LoVo (cell line): Measurements from ENCODE around the gene TM7SF3.
A peak's percentile ranks its signal among the peaks of the same experiment; 100 is the strongest.
"Not testable (repeated sequence)": the region's sequence is repeated elsewhere in the genome, so short reads cannot be mapped to it uniquely, and the experiment has no call there.

Source experiments
- DNase-seq: peaks from one replicate; pipeline ENCODE4 v3.0.0-alpha.2; 2016; ENCODE audit warnings: low spot score

The TM7SF3 gene, protein sequence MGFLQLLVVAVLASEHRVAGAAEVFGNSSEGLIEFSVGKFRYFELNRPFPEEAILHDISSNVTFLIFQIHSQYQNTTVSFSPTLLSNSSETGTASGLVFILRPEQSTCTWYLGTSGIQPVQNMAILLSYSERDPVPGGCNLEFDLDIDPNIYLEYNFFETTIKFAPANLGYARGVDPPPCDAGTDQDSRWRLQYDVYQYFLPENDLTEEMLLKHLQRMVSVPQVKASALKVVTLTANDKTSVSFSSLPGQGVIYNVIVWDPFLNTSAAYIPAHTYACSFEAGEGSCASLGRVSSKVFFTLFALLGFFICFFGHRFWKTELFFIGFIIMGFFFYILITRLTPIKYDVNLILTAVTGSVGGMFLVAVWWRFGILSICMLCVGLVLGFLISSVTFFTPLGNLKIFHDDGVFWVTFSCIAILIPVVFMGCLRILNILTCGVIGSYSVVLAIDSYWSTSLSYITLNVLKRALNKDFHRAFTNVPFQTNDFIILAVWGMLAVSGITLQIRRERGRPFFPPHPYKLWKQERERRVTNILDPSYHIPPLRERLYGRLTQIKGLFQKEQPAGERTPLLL

DNA sequence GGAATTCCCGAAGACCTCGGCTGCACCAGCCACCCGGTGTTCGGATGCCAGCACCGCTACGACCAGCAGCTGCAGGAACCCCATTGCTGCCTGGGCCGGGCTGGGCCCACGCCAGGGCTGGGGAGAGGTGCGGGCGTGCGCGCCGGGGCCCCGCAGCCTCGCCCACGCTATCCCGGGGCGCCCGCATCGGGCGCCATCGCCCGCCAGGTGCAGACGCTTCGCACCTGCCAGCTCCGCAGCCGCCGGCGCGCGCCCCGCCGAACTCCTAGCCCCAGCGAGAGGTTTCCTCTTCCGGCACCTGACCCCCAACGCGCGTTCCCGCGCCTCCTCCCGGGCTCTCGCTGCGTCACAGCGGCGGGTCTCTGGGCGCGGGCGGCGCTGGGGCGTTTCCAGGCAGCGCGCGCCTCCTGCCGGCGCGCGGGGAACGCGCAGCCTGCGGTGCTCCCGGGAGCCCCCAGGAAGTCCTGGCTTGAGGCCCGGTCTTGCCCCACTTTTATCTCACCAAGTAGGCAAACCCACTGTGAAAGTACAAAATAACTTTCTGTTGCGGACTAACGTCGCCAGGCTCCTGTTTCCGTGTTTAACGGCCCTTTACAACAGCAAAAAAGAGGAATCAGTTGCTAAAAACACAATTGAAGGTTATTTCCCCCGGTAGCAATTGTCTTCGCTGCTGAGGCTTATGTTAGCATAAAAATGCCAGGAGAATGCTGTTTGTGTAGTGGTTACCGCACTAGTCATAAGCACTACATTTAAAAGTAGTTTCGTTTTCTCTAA, at the start of gene TM7SF3:
TM7SF3 (minus strand) TSS at position 300 of the 774 bp plus-strand sequence; CDS start at position 84, 216 bp downstream.
- DNase-seq = peak; percentile 98

DNA sequence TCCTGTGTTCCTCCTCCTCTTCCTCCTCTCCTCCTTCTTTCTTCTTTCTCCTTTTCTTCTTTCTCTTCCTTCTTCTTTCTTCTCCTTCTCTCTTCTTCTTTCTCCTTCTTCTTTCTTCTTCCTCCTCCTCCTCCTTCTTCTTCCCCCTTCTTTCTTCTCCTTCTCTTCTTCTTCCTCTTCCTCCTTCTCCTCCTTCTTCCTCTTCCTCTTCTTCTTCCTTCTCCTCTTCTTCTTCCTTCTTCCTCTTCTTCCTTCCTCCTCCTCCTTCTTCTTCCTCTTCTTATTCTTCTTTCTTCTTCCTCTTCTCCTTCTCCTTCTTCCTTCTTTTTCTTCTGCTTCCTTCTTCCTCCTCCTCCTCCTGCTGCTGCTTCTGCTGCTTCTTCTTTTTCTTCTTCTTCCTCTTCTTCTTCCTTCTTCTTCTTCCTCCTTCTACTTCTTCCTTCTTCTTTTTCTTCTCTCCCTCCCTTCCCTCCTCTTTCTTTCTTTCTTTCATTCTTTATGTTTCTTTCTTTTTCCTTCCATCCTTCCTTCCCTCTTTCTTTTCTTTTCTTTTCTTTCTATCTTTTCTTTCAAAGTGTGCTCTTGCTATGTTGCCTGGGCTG, 49.2 kb upstream of the TM7SF3 start:
- no peak for DNase-seq

DNA sequence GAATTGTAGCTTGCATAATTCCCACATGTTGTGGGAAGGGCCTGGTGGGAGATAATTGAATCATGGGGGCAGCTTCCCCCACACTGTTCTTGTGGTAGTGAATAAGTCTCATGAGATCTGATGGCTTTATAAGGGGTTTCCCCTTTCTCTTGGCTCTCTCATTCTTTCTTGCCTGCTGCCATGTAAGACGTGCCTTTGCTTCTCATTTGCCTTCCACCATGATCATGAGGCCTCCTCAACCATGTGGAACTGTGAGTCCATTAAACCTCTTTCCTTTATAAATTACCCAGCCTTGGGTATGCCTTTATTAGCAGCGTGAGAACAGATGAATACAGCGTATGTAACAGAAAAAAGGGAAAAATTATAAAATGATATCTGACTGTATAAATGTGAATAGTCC, 47.1 kb upstream of the TM7SF3 start:
- DNase-seq = no peak

DNA sequence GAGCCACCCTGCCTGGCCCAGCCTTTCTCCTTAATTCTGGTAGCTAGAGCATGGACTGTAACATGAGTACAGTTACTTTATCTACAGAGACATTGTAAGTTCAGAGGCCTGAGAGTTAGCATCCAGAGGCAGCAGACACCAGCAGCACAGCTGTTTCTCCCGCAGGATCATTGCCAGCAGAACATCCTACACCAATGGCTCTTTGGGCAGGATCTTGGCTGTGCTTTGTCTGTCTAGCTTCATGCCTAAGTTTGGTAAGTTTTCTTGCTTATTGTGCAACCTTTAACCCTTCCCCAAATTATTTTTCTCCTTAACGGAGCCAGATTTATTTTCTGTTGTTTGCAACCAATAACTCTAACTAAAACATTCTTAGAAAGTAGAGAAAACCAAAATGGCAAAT, 46.6 kb upstream of the TM7SF3 start:
- DNase-seq = no peak

DNA sequence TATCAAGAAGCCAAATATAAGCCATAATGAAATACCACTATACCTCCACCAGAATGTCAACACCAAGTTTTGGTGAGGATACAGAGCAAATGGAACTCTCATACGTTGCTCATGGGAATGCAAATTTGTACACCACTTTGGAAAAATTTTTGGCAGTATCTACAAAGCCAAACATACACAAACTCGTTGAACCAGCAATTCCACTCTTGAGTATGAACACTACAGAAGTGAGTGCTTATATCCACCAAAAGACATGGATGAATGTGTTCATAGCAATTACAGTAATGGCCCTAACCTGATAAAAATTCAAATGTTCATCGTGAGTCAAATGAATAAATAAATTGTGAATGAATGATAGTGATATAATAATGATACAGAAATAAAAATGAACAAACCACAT, 43.4 kb upstream of the TM7SF3 start:
- no peak for DNase-seq

- DNase-seq = no peak
Measured at GRCh38 chr12:27055966-27056365, 41.8 kb upstream of the TM7SF3 start.

DNA sequence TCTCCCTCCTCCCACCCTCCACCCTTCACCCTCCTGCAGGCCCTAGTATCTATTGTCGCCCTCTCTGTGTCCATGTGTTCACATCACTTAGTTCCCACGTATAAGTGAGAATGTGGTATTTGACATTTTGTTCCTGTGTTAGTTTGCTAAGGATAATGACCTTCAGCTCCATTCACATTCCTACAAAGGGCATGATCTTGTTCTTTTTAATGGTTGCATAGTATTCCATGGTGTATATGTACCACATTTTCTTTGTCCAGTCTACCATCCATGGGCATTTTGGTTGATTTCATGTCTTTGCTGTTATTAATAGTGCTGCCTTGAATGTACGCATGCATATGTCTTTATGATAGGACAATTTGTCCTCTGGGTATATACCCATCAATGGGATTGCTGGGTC, 38.6 kb upstream of the TM7SF3 start:
- no peak for DNase-seq

DNA sequence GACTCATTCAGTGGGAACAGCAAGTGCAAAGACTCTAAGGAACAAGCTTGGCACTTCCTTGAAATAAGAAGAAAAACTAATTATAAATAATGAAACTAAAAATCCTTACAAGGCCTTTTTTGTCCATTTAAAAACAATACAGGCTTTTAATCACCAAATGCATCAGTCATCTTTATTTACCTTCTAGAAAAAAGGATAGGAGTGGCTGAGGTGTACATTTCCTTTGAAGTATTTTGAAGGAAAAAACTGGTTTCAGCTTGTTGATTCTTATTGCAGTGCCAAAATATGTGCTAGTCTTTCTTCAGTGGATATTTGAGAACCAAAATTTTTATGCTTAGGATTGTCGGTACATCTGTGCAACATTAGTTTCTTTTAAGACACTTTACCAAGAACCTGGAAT, 38.0 kb upstream of the TM7SF3 start:
- no peak for DNase-seq

DNA sequence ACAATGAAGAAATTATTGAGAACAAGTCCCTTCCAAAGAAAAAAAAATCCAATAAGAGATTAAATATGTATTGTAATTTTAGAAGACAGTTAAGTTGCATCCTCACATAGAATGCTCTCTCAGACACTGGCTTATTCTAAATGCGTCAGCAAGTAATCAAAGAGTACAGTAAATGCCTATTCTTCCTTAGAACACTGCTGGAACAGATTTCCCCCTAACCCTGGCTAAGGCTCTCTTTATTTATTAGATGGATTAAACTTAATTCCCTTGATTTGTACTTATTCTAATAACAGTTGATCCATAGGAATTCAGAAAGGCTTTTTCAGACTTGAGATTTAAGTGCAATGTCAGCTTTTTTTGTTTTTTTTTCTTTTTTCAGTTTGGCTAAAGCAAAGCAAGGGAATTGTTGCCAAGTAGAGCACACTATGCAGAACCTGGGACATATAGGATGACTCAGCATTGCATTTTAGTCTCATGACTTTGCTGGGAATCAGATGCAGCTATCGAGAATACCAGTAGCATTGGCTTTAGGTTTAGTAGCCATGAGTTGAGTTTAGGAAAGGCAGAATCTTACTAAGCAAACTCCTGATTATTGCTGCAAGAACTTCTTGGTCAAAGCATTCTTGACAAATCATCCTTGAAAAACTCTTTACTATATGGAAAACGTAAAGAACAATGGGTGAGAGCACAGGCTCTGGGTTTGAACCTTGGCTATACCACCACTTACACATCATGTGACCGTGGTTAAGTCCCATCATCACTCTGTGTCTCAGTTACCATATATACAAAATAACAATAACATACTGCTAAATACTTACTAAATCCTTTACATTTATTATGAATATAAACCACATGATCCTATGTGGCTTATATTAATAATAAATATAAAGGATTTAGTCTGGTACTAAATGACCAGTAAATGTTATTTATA, 34.9 kb upstream of the TM7SF3 start:
- DNase-seq = peak; percentile 32

GRCh38 chr12:27042018-27042417, 27.8 kb upstream of the TM7SF3 start:
- DNase-seq = not testable (repeated sequence)

GRCh38 chr12:27040637-27041036, 26.5 kb upstream of the TM7SF3 start:
- DNase-seq = not testable (repeated sequence)

DNA sequence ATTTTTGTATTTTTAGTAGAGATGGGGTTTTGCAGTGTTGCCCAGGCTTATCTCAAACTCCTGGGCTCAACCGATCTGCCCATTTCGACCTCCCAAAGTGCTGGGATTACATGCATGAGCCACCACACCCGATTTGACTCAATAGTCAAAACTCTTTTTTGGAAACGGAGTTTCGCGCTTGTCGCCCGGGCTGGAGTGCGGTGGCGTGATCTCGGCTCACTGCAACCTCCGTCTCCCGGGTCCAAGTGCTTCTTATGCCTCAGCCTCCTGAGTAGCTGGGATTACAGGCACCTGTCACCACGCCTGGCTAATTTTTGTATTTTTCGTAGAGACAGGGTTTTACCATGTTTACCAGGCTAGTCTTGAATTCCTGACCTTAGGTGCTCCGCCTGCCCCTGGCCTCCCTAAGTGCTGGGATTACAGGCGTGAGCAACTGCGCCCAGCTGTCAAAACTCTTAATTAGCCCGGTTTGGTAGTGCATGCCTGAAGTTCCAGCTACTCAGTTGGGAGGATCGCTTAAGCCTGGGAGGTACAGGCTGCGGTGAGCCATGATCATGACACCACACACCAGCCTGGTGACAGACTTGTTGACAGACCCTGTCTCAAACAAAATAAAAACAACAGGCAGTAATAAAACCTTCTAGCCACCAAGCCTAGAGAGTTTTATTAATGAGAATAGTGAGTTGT, 20.6 kb upstream of the TM7SF3 start:
- no peak for DNase-seq

DNA sequence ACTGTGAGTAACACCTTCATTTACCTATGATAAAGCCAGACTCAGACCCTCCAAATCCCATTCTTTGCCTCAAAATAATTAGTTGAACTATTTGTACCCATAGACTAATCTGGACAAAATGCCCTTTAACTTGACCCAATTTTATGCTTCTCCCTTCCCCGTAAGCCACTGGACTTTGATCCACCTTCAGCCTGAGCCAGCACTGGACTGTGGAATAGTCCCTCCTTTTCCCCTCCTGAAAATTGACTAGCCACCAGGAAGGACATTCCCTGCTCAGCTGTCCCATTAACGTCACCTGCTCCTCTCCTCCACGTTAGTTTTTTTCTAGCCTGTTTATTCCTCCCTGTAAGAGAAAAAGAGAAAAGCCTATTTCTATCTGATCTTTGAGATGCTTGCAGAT, 18.5 kb upstream of the TM7SF3 start:
- DNase-seq = no peak

DNA sequence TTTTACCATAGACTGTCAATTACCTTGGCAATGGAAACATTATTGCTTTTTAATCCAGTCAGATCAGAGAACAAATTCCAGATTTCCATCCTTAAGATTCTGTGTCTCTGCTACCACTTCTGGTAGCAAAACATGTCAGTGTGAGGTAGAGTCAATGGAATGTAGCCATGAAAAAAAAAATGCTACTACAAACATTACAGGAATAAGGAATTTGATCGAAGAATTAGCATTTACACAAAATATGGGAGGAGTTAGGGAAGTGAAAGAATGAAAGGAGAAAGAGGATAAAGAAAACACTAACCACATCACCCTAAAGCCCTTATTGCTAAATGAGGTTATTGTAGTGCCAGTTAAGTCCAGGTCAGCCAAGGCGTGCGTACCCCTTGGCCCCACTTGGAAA, 17.3 kb upstream of the TM7SF3 start:
- DNase-seq = no peak

- no peak for DNase-seq
Measured at GRCh38 chr12:27026257-27026656, 12.1 kb upstream of the TM7SF3 start.

DNA sequence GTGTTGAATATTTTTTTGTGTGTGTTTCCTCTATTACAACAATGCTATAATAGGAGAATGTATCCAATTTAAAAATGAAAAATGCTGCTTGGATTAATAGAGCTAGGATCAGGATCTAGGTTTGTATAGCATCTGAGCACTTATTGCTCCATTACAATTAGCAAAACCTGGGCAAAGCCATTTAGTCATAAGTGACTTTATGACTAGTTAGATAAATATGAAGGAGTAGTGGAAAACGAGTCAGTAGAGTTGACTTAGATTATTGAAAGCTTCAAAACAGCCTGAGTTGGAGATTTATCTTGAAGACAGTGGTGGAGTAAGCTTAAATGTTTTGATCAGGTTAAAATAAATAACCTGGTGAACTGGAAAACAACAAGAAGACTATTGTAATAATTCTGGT, 10.9 kb upstream of the TM7SF3 start:
- DNase-seq = no peak

DNA sequence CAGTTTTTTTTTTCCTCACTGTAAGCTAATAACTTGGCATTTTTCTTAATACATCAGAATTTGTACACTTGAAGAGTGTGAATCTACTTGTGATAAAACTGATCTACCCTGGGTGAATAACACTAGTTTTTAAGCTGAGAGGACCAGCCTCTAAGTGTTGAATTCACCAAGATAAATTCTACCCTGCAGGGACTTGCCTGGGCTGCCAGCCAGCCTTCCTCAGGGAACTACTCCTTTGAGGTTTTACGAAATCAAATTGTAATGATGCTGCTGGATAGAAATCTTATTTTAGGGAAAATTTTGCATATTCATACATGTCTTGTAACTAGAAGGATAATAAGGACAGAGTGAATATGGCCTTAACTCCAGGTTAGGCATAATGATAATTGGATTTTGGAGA, 10.1 kb upstream of the TM7SF3 start:
- no peak for DNase-seq

DNA sequence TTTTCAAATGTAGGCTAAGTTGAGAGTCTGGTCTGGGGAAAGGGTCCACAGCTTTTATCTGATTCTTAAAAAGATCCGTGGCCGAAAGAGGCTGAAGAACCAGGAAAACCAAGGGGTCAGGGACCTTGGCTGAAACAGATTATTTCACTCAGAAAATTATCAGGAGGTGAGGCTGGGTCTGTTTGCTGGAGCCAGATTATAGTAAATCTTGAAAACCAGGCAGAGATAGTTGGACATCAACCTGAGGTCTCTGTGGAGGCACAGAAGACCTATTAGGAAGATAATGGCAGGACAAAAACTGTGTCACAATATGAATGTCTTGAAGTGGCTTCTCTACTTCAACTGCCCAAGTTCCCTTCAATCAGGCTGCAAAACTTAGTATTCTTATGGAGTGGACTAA, 6.6 kb upstream of the TM7SF3 start:
- DNase-seq = no peak

- DNase-seq = no peak
Measured at GRCh38 chr12:27018037-27018436, 3.9 kb upstream of the TM7SF3 start.

- not testable (repeated sequence) for DNase-seq
Measured at GRCh38 chr12:27017163-27017823, 3.1 kb upstream of the TM7SF3 start.
